GM23248 (cell line): Measurements from ENCODE around the gene LRRK2. TPM values are rescaled to one million over a fixed set of nuclear protein-coding genes. Genes with fewer than 3 reads are reported as not detected.

Experiments
- DNase-seq: peaks from one replicate; pipeline ENCODE4 v3.0.0-alpha.2; 2015
- H2AFZ ChIP-seq: fragments of 200-600 bp; sonication (generic); 2 replicates; pipeline ENCODE4 v1.6.1; 2016; ENCODE audit warnings: antibody characterized with exemption
- H3F3A ChIP-seq: fragments of 200-600 bp; sonication (generic); 2 replicates; pipeline ENCODE4 v1.6.1; 2016; ENCODE audit warnings: mild to moderate bottlenecking, antibody characterized with exemption, mixed run types; ENCODE audit not compliant: insufficient read depth
- H3K27ac ChIP-seq: fragments of 200-600 bp; sonication (generic); 2 replicates; pipeline ENCODE4 v1.5.1; 2016; ENCODE audit warnings: mild to moderate bottlenecking
- H3K27me3 ChIP-seq: fragments of 200-600 bp; sonication (generic); replicated peaks from 2 replicates; pipeline ENCODE4 v1.6.1; 2016; ENCODE audit warnings: mild to moderate bottlenecking; ENCODE audit not compliant: insufficient read depth
- H3K36me3 ChIP-seq: fragments of 200-600 bp; sonication (generic); 2 replicates; pipeline ENCODE4 v1.6.1; 2016; ENCODE audit warnings: low read depth, mild to moderate bottlenecking
- H3K4me1 ChIP-seq: fragments of 200-600 bp; sonication (generic); 2 replicates; pipeline ENCODE4 v1.6.1; 2016; ENCODE audit warnings: mild to moderate bottlenecking; ENCODE audit not compliant: insufficient read depth
- H3K4me2 ChIP-seq: fragments of 200-600 bp; sonication (generic); one replicate; pipeline ENCODE4 v1.6.1; 2016; ENCODE audit warnings: mild to moderate bottlenecking; ENCODE audit not compliant: unreplicated experiment
- H3K4me3 ChIP-seq: fragments of 200-600 bp; sonication (generic); 2 replicates; pipeline ENCODE4 v1.5.1; 2016; ENCODE audit warnings: mild to moderate bottlenecking
- H3K79me2 ChIP-seq: fragments of 200-600 bp; sonication (generic); 2 replicates; pipeline ENCODE4 v1.6.1; 2016; ENCODE audit warnings: mild to moderate bottlenecking; ENCODE audit not compliant: insufficient read depth
- H3K9ac ChIP-seq: fragments of 200-600 bp; sonication (generic); 2 replicates; pipeline ENCODE4 v1.6.1; 2016; ENCODE audit warnings: mild to moderate bottlenecking
- H3K9me2 ChIP-seq: fragments of 200-600 bp; sonication (generic); 2 replicates; pipeline ENCODE4 v1.6.1; 2016; ENCODE audit warnings: mixed run types, mild to moderate bottlenecking, moderate library complexity; ENCODE audit not compliant: insufficient read depth
- H3K9me3 ChIP-seq: fragments of 200-600 bp; sonication (generic); one replicate; pipeline ENCODE4 v1.6.1; 2017; ENCODE audit warnings: low read depth
- H4K20me1 ChIP-seq: fragments of 200-600 bp; sonication (generic); 2 replicates; pipeline ENCODE4 v1.6.0; 2016; ENCODE audit not compliant: insufficient read depth
- EZH2 ChIP-seq: fragments of 200-600 bp; sonication (generic); IDR thresholded peaks from 2 replicates; pipeline ENCODE4 v1.6.1; 2018; ENCODE audit warnings: antibody characterized with exemption, mild to moderate bottlenecking; ENCODE audit not compliant: insufficient read depth, poor library complexity, severe bottlenecking
- EZH2phosphoT487 ChIP-seq: fragments of 200-600 bp; sonication (generic); IDR thresholded peaks from 2 replicates; pipeline ENCODE4 v1.6.1; 2018; ENCODE audit warnings: antibody characterized with exemption, moderate library complexity, mild to moderate bottlenecking, low read depth; ENCODE audit not compliant: insufficient read depth
- WGBS, 2 experiments: methylation state at CpG; one replicate each; pipeline ENCODE4 v1.1.6; 2015 to 2017; ENCODE audit warnings: low lambda C conversion rate in 2 of 2, low coverage in 1 of 2; ENCODE audit errors: missing lambda C conversion rate in 2 of 2; 5-methylcytosine and 5-hydroxymethylcytosine counted together
- in situ Hi-C: fragments of 300-500 bp; cut with MboI; formaldehyde crosslinking; loops from 2 replicates; pipeline ENCODE4 v1.15.0; 2020
- polyA plus RNA-seq: library from polyadenylated mRNA; unstranded; fragments of >200 nt; fragmentation: Nextera tagmentation; extraction: Ambion mirVana; gene quantifications from 2 replicates; pipeline ENCODE4 v1.2.1, GENCODE V29; 2016
- total RNA-seq: library from RNA; depleted of rRNA; stranded (reverse); fragments of >200 nt; shearing (Covaris generic); gene quantifications from 2 replicates; pipeline ENCODE4 v1.2.3, GENCODE V29; 2014

LRRK2 gene
- total and polyA plus RNA-seq, 2 experiments from 2014 or later = 1.7 to 7.0 TPM

DNA sequence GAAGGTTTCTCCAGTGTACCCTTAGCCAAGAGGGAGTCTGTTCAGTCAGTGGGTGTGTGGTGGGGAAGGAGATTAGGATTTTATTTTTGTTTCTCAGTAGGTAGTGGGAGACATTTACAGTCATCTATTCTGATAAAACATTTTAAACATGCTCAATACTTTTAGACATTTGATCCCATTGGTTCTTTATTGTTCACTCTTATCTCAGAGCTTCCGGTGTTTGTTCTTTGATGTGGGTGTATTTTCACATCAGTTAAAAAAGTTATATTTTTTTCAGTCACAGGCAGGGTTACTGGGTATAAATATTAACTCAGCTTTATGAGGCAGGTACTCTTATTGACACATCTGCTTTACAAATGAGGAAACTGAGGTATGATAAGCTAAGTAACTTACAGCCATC lies 43.3 kb upstream of the LRRK2 start:
- Histone ChIP-seq H3F3A (no peaks in the 10 kb centered on the region), H3K4me2 (no peak overlapping the region), H3K9me2 (no peaks in the 10 kb centered on the region), H3K27me3 (no peaks in the 10 kb centered on the region), H2AFZ (no peak overlapping the region), H3K27ac (no peak overlapping the region), H3K9ac (no peak overlapping the region), H3K9me3 (no peaks in the 10 kb centered on the region), H3K4me1 (no peaks in the 10 kb centered on the region), H3K4me3 (no peak overlapping the region), H4K20me1 (no peaks in the 10 kb centered on the region), H3K79me2 (no peaks in the 10 kb centered on the region), H3K36me3 (no peaks in the 10 kb centered on the region)
- WGBS, 2 experiments = 76 to 79% methylated on average over 1 of the region's 1 CpG
- DNase-seq = no peak
- TF ChIP-seq EZH2phosphoT487 (no peak), EZH2 (no peak)
- in situ Hi-C loops = loop anchor here (25.0 kb wide), 1 partner anchor 381 kb away; no protein-coding TSS in a partner anchor

DNA sequence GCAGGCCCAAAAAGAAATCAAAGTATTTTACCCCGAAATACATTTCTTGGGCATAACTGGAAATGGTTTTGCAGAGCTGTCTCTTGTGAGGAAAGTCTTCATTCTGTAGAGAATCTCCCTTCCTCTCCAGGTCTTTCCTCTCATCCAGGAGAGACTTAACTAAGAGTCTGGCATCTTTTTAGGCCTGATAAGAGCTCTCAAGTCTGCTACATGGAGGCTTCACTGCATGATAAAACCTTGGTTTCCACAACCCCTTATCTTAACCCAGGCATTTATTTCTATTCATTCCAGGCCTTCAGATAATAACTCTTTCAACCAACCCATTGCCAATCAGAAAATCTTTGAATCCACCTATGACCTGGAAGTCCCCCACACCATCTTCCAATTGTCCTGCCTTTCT lies 41.1 kb upstream of the LRRK2 start:
- Histone ChIP-seq H2AFZ (no peak overlapping the region), H3K9me3 (no peaks in the 10 kb centered on the region), H3K4me1 (no peaks in the 10 kb centered on the region), H3K9ac (no peak overlapping the region), H3F3A (no peaks in the 10 kb centered on the region), H4K20me1 (no peaks in the 10 kb centered on the region), H3K79me2 (no peaks in the 10 kb centered on the region), H3K4me2 (no peak overlapping the region), H3K36me3 (no peaks in the 10 kb centered on the region), H3K4me3 (no peak overlapping the region), H3K9me2 (no peaks in the 10 kb centered on the region), H3K27ac (no peak overlapping the region), H3K27me3 (no peaks in the 10 kb centered on the region)
- WGBS, 2 experiments = 33 to 44% methylated on average over 1 of the region's 1 CpG
- TF ChIP-seq EZH2phosphoT487 = no peak
- in situ Hi-C loops = loop anchor here (25.0 kb wide), 1 partner anchor 379 kb away; no protein-coding TSS in a partner anchor
- DNase-seq = no peak

DNA sequence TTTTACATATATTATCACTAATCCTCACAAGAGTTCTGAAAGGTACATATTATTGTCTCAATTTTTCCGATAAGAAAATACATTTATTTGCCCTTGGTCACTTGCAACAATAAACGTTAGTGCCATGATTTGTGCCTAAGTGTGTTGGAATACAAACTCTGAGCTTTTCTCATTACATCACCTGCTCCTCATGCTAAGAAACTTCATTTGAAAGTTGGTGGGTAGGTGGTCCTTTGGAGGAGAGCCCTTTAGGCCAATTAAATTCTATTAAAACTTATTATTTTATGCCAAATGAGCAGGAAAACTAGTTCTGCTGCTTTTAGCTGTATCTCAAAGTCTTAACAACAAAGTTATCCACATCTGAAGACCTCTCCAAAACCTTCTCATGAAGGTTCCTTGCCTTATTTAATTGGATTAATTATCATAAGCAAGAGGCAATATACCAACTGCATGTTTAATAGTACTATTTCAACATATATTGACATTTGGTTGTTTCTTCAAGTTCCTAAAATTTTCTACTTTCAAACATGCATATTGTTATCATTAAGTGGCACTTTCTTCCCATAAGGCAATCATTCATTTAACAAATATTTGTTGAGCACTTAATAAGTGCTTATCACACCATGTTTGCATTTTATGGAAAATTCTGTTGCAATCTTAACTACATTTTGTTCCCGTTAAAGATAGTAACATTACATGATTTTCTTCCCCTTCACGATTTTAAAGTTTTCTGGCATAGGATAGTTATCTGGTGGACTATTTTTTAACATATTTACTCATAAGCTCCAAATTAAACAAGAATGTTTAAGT lies 40.1 kb upstream of the LRRK2 start:
- Histone ChIP-seq H3K9ac (no peak overlapping the region), H4K20me1 (no peaks in the 10 kb centered on the region)
- WGBS, 2 experiments = 66 to 69% methylated on average over 4 of the region's 4 CpGs

DNA sequence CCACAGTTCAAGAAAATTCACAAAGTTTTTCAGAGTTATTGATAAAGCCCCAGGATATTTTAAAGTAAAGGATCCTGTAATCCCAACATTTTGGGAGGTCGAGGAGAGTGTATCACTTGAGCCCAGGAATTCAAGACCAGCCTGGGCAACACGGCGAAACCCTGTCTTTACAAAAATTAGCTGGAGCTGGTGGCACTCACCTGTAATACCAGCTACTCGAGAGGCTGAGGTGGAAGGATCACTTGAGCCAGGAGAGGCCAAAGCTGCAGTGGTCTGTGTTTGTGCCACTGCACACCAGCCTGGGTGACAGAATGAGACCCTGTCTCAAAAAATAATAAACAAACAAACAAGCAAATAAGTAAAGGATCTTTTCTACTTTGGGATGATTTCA lies 39.5 kb upstream of the LRRK2 start:
- no peaks in the 10 kb centered on the region for H4K20me1 ChIP-seq
- in situ Hi-C loops = loop anchor here (25.0 kb wide), 1 partner anchor 377 kb away; no protein-coding TSS in a partner anchor
- DNase-seq = no peak
- H3K4me1 ChIP-seq = no peaks in the 10 kb centered on the region
- no peaks in the 10 kb centered on the region for H3K9me2 ChIP-seq
- no peak overlapping the region for H3K27ac ChIP-seq
- H3K27me3 ChIP-seq = no peaks in the 10 kb centered on the region
- H3K9me3 ChIP-seq = no peaks in the 10 kb centered on the region
- H3K4me2 ChIP-seq = no peak overlapping the region
- no peaks in the 10 kb centered on the region for H3F3A ChIP-seq
- H3K79me2 ChIP-seq = no peaks in the 10 kb centered on the region
- WGBS, 2 experiments = 45 to 46% methylated on average over 4 of the region's 4 CpGs
- no peaks in the 10 kb centered on the region for H3K36me3 ChIP-seq
- no peak overlapping the region for H3K4me3 ChIP-seq
- H3K9ac ChIP-seq = no peak overlapping the region
- no peak overlapping the region for H2AFZ ChIP-seq
- no peak for TF ChIP-seq EZH2phosphoT487

More for the DNA sequence above, 40.1 kb upstream of the LRRK2 start:
- H3F3A ChIP-seq = no peaks in the 10 kb centered on the region
- DNase-seq = no peak
- H3K27me3 ChIP-seq = no peaks in the 10 kb centered on the region
- TF ChIP-seq EZH2phosphoT487 = no peak
- no peak for TF ChIP-seq EZH2
- H3K79me2 ChIP-seq = no peaks in the 10 kb centered on the region
- no peak overlapping the region for H3K27ac ChIP-seq
- no peak overlapping the region for H3K4me3 ChIP-seq
- no peaks in the 10 kb centered on the region for H3K4me1 ChIP-seq
- H3K9me3 ChIP-seq = no peaks in the 10 kb centered on the region
- H3K36me3 ChIP-seq = no peaks in the 10 kb centered on the region
- no peaks in the 10 kb centered on the region for H3K9me2 ChIP-seq
- in situ Hi-C loops = loop anchor here (25.0 kb wide), 1 partner anchor 378 kb away; no protein-coding TSS in a partner anchor
- H2AFZ ChIP-seq = no peak overlapping the region
- no peak overlapping the region for H3K4me2 ChIP-seq
